WERI-Rb-1 (cell line): ENCODE data around the gene SYN1.

Experiments used
- DNase-seq: peaks from one replicate; pipeline ENCODE4 v3.0.0-alpha.2; 2020
- H3K27ac ChIP-seq: fragments of 250-450 bp; sonication (Bioruptor Pico); 2 replicates; pipeline ENCODE4 v1.5.1; 2020; ENCODE audit warnings: mild to moderate bottlenecking, moderate library complexity
- H3K27me3 ChIP-seq: fragments of 250-450 bp; sonication (Bioruptor Pico); 2 replicates; pipeline ENCODE4 v1.5.1; 2021; ENCODE audit warnings: mild to moderate bottlenecking, low read depth, moderate library complexity; ENCODE audit not compliant: insufficient read depth, severe bottlenecking
- H3K36me3 ChIP-seq: fragments of 250-450 bp; sonication (Bioruptor Pico); 2 replicates; pipeline ENCODE4 v1.5.1; 2020; ENCODE audit warnings: mild to moderate bottlenecking, moderate library complexity
- H3K4me3 ChIP-seq: 2 replicates; pipeline ENCODE4 v1.5.1; 2011; ENCODE audit warnings: low read depth, mild to moderate bottlenecking, control low read depth, low read length
- H3K9me3 ChIP-seq: fragments of 250-450 bp; sonication (Bioruptor Pico); 2 replicates; pipeline ENCODE4 v1.5.1; 2021; ENCODE audit warnings: mild to moderate bottlenecking, moderate library complexity; ENCODE audit not compliant: severe bottlenecking
- CTCF ChIP-seq: IDR thresholded peaks from 2 replicates; pipeline ENCODE4 v1.5.1; 2011; ENCODE audit warnings: low read depth, mild to moderate bottlenecking, control low read depth, inconsistent platforms, low read length

Gene SYN1

GRCh38 chrX:47658684-47659420, 39.2 kb upstream of the SYN1 start, which contains the start of gene UXT:
UXT (minus strand) TSS chrX:47659180; CDS start chrX:47658927, 253 bp downstream.
- Histone ChIP-seq H3K9me3 (no peaks in the 10 kb centered on the region), H3K36me3 (peaks cover 20% of the 10 kb centered on the region), H3K4me3 (peak within 1 kb of the TSS; percentile 46), H3K27me3 (peaks cover 8% of the 10 kb centered on the region), H3K27ac (peak within 1 kb of the TSS; percentile 96)
- peak; percentile 95 for DNase-seq
- TF ChIP-seq CTCF = no peak

GRCh38 chrX:47658301-47658683, 38.6 kb upstream of the SYN1 start:
- no peaks in the 10 kb centered on the region for H3K9me3 ChIP-seq
- H3K36me3 ChIP-seq = peaks cover 20% of the 10 kb centered on the region
- H3K4me3 ChIP-seq = peak overlapping the region; percentile 46
- no peak for DNase-seq
- TF ChIP-seq CTCF = no peak
- peak overlapping the region; percentile 96 for H3K27ac ChIP-seq
- peaks cover 8% of the 10 kb centered on the region for H3K27me3 ChIP-seq

- DNase-seq = no peak
- H3K36me3 ChIP-seq = peaks cover 11% of the 10 kb centered on the region
- TF ChIP-seq CTCF = no peak
Observed at GRCh38 chrX:47651043-47651905, 31.6 kb upstream of the SYN1 start.

GRCh38 chrX:47650164-47651042, 30.7 kb upstream of the SYN1 start, which contains the start of gene ELK1:
ELK1 (minus strand) TSS chrX:47650563; CDS start chrX:47641441, 9,122 bp downstream.
- Histone ChIP-seq H3K27ac (peak within 1 kb of the TSS; percentile 75), H3K36me3 (peaks cover 6% of the 10 kb centered on the region; the same call in 1 of the 2 replicates), H3K9me3 (no peaks in the 10 kb centered on the region), H3K27me3 (peaks cover 5% of the 10 kb centered on the region), H3K4me3 (peak within 1 kb of the TSS; percentile 72)
- DNase-seq = peak; percentile 95
- TF ChIP-seq CTCF = no peak

More at GRCh38 chrX:47651043-47651905, 31.6 kb upstream of the SYN1 start:
- peaks cover 5% of the 10 kb centered on the region for H3K27me3 ChIP-seq
- H3K27ac ChIP-seq = peak overlapping the region; percentile 46
- peak overlapping the region; percentile 51 for H3K4me3 ChIP-seq
- H3K9me3 ChIP-seq = no peaks in the 10 kb centered on the region

- Histone ChIP-seq H3K36me3 (peaks cover 6% of the 10 kb centered on the region; the same call in 1 of the 2 replicates), H3K4me3 (peak overlapping the region; percentile 72), H3K27ac (no peak overlapping the region), H3K27me3 (peaks cover 5% of the 10 kb centered on the region), H3K9me3 (no peaks in the 10 kb centered on the region)
- TF ChIP-seq CTCF = no peak
- no peak for DNase-seq
Observed at GRCh38 chrX:47649781-47650163, 30.1 kb upstream of the SYN1 start.
